COLO668 (cell line): Measurements from ENCODE around the gene CREBL2.
"Not testable (repeated sequence)": the region's sequence is repeated elsewhere in the genome, so short reads cannot be mapped to it uniquely, and the experiment has no call there.

Experiments used
- DNase-seq: peaks from one replicate; lab custom pipeline; 2025; ENCODE audit not compliant: unreplicated experiment; lab: John Stamatoyannopoulos, UW

CREBL2 gene

GRCh38 chr12:12596598-12596997 lies 15.1 kb upstream of the CREBL2 start:
- DNase-seq: not testable (repeated sequence)

DNA sequence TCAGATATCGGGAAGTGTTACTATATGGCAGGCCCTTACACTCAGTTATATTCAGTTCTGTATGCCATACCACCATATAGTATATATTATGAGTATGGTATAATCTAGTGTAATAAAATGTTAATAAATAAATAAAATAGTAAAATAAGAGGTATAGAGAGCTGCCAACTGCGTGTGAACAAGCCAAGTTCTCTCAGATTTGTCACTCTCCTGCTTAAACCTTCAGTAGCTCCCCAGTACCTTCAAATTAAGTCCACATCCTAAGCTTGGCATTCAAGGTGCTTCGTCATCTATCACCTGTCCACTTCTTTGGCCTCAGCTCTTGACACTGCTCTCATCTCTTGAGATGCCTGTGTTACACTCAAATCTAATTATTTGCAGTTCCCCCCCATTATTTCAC lies 12.8 kb upstream of the CREBL2 start:
- DNase-seq: no peak

GRCh38 chr12:12599750-12600643 lies 11.7 kb upstream of the CREBL2 start:
- no peak for DNase-seq

- no peak for DNase-seq
These were observed 11.0 kb upstream of the CREBL2 start for GRCh38 chr12:12600659-12601058.

- DNase-seq: no peak
These were observed 6.9 kb upstream of the CREBL2 start for GRCh38 chr12:12604740-12605139.

DNA sequence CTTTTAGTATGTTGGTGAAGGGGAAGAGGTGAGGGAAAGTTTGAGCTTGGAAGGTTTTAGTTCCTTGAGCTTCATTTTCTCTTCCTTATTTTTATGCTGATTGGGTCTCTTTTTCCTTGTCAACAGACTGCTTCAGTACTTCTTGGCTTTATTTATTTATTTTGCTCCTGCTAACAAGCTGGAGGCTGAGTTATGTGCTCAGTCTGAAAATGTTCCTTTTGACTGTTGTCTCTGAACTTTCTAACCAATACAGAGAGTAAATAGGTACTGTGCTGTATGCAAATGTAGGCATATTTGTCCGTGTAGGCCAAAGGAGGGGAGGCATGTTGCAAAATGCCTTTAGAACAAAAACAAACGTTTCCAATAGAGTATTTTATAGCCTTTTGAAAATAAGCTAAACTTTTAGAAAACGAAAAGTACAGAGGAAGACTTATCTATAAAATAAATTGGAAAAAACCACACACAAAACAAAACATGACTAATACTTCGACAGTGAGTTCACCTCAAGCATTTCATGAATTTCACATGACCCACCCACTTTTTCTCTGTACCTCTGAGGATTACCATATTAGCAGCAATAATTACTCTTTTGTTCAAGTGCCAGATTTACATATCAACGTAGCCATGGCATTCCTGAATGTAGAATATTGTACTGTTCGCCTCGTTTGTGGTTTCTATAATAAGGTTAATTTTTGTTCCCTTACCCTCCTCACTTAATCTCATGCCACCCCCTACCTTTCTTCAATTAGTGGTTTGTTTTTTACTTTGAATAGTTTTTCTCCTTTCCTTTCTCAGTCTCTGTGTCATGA lies 4.7 kb upstream of the CREBL2 start:
- no peak for DNase-seq

GRCh38 chr12:12608557-12608957 lies 3.1 kb upstream of the CREBL2 start:
- no peak for DNase-seq

GRCh38 chr12:12609692-12610091 lies 2.0 kb upstream of the CREBL2 start:
- no peak for DNase-seq

DNA sequence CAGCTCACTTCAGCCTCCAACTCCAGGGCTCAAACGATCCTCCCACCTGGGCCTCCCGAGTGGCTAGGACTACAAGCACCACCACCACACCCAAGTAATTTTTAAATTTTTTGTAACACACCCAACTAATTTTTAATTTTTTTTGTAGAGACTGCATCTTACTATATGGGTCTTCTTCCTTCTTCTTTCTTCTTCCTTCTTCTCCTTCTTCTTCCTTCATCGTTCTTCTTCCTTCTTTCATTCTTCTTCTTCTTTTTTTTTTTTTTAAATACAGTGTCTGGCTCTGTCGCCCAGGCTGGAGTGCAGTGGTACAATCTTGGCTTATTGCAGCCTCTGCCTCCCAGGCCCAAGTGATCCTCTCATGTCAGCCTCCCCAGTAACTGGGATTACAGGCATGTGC lies 965 bp upstream of the CREBL2 start:
- DNase-seq: no peak

DNA sequence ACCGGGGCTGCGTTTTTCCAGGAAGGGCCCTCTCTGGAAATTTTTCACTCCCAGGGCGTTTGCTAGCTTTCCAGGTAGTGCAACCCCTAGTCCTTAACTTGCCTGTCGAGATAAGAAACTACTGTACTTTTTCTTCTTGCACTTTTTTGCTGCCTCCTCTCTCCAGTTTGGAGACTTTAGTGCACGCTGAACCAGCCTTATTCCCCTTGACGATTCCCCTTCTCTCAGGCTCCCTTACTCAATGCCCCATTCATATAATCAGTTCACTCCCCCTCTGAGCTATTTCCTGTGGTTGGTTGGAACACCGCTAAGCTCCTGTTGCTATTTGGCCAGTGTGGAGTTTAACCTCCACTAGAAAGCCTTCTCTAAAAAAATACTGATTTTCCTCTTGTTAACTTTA lies 682 bp downstream of the CREBL2 start:
- no peak for DNase-seq

GRCh38 chr12:12613344-12613743 lies 1.7 kb downstream of the CREBL2 start:
- DNase-seq: no peak

GRCh38 chr12:12614342-12614741 lies 2.7 kb downstream of the CREBL2 start:
- no peak for DNase-seq

- DNase-seq: no peak
These were observed 5.0 kb downstream of the CREBL2 start for GRCh38 chr12:12616512-12617310.

GRCh38 chr12:12618064-12618463 lies 6.4 kb downstream of the CREBL2 start:
- DNase-seq: not testable (repeated sequence)

GRCh38 chr12:12620730-12621315 lies 9.1 kb downstream of the CREBL2 start:
- DNase-seq: no peak

GRCh38 chr12:12622418-12622817 lies 10.7 kb downstream of the CREBL2 start:
- no peak for DNase-seq

- no peak for DNase-seq
These were observed 12.9 kb downstream of the CREBL2 start for GRCh38 chr12:12624498-12624992.

- no peak for DNase-seq
These were observed 14.8 kb downstream of the CREBL2 start for GRCh38 chr12:12626471-12626870.

- no peak for DNase-seq
These were observed 15.7 kb downstream of the CREBL2 start for GRCh38 chr12:12627308-12627827.

GRCh38 chr12:12628013-12628412 lies 16.3 kb downstream of the CREBL2 start:
- no peak for DNase-seq
